ENCODE data around the gene CD6. TPM values are rescaled to one million over a fixed set of nuclear protein-coding genes. Genes with fewer than 3 reads are reported as not detected.

The CD6 gene
- total RNA-seq, 3 donors from 2014 or later = 2.3 to 4.3 (median 2.8) TPM

- Histone ChIP-seq H3K9me3 (no peaks in the 10 kb centered on the region), H3K4me1 (ENCODE audit: low read depth) (no peaks in the 10 kb centered on the region), H3K4me3 (no peak overlapping the region), H3K36me3 (ENCODE audit: low read depth) (no peaks in the 10 kb centered on the region)
- intact Hi-C loops (cut with DNase I, micrococcal nuclease) = no loop called here
- ATAC-seq (no peak), DNase-seq (no peak)
- TF ChIP-seq CTCF (IDR thresholded peaks at IDR 0.05) = no peak
These were observed 24.3 kb downstream of the CD6 start for GRCh38 chr11:60995798-60996197.

- ATAC-seq (peak; percentile 95), DNase-seq (peak; percentile 77 to 79 (median 79))
- no peaks in the 10 kb centered on the region for H3K4me1 ChIP-seq (ENCODE audit: low read depth)
- intact Hi-C loops (cut with DNase I, micrococcal nuclease) = no loop called here
- no peaks in the 10 kb centered on the region for H3K9me3 ChIP-seq
- no peak overlapping the region for H3K4me3 ChIP-seq
- H3K36me3 ChIP-seq (ENCODE audit: low read depth) = no peaks in the 10 kb centered on the region
- no peak for TF ChIP-seq CTCF (IDR thresholded peaks at IDR 0.05)
These were observed 25.1 kb downstream of the CD6 start for GRCh38 chr11:60996381-60997138.

- DNase-seq = no peak
- no peak for TF ChIP-seq CTCF (IDR thresholded peaks at IDR 0.05)
- no peak for ATAC-seq
- H3K36me3 ChIP-seq (ENCODE audit: low read depth) = no peaks in the 10 kb centered on the region
- intact Hi-C loops (cut with DNase I, micrococcal nuclease) = no loop called here
- H3K4me3 ChIP-seq = no peak overlapping the region
- no peaks in the 10 kb centered on the region for H3K4me1 ChIP-seq (ENCODE audit: low read depth)
- H3K9me3 ChIP-seq = no peaks in the 10 kb centered on the region
These were observed 28.9 kb downstream of the CD6 start for GRCh38 chr11:61000426-61000825.

- intact Hi-C loops (cut with DNase I, micrococcal nuclease) = no loop called here
- no peaks in the 10 kb centered on the region for H3K9me3 ChIP-seq
- TF ChIP-seq CTCF (IDR thresholded peaks at IDR 0.05) = no peak
- no peaks in the 10 kb centered on the region for H3K36me3 ChIP-seq (ENCODE audit: low read depth)
- ATAC-seq (no peak), DNase-seq (no peak)
- no peaks in the 10 kb centered on the region for H3K4me1 ChIP-seq (ENCODE audit: low read depth)
- no peak overlapping the region for H3K4me3 ChIP-seq
These were observed 30.5 kb downstream of the CD6 start for GRCh38 chr11:61001931-61002330.

- intact Hi-C loops (cut with DNase I, micrococcal nuclease) = no loop called here
- no peak for DNase-seq
These were observed 31.1 kb downstream of the CD6 start for GRCh38 chr11:61002598-61002997.

More at GRCh38 chr11:61002598-61002997, 31.1 kb downstream of the CD6 start:
- H3K4me3 ChIP-seq = no peak overlapping the region
- no peaks in the 10 kb centered on the region for H3K9me3 ChIP-seq
- no peak for ATAC-seq
- H3K4me1 ChIP-seq (ENCODE audit: low read depth) = peaks cover 6% of the 10 kb centered on the region
- H3K36me3 ChIP-seq (ENCODE audit: low read depth) = no peaks in the 10 kb centered on the region
- TF ChIP-seq CTCF (IDR thresholded peaks at IDR 0.05) = no peak
